ENCODE results near the gene ANKRD39.

Gene ANKRD39

DNA sequence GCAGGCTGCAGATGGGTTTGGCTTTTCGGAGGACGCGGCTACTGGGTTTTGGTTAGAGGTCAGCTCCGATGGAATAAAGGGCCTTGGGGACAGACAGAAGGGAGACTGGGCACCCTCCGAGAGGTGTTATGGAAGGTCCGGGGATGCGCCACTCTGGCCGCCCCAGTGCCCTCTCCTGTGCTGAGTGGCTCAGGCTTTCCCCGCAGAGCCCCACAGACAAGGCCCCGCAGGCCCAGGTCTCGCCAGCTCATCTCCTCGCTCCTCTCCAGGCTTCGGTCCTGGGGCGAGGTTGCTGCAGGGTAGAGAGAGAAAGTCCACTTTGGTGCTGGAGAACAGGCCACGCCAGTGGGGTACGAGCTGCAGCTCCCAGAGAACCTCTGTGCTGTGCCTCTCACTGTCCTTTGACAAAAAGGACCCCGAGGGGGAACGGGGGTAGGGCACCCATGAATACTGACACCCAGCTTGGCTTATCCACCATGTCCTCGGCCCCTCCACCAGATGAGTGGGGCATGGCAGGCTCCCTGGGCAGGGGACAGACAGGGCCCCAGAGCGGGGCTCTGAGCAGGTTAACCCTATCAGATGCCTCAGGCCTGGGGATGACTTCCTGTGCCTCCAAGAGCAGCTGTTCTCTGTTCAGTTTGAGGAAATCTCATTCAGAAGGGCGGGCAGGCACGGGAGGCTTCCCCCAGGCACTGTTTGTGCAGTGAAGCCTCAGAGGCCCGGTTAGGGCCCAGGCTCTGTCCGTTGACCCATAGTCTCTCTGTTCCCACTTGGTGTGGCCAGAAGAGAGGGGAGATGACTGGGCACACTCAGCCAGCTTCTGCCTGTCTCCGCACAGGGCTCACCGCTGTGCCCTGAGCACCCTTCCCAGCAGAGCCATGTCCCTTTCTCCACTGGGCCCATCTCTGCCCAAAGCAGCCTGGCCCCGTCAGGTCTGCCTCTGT, 57.5 kb downstream of the ANKRD39 start:
- peak overlapping the region; percentile 45 for H4K8ac ChIP-seq (ENCODE audit: low read length)
- no peak overlapping the region for H2BK15ac ChIP-seq (ENCODE audit: low read depth, poor library complexity, severe bottlenecking)
- peaks cover 7% of the 10 kb centered on the region for H3K4me1 ChIP-seq (ENCODE audit: control insufficient read depth, insufficient read depth, low read depth, low read length)
- no peak overlapping the region for H3K9ac ChIP-seq (ENCODE audit: low read length)
- H3K14ac ChIP-seq (ENCODE audit: low read length in 2 of 2) = peak overlapping the region in 1 of 2 experiments; percentile 45
- no peak overlapping the region for H2BK120ac ChIP-seq (ENCODE audit: low read depth, low read length)
- no peak overlapping the region for H3K27ac ChIP-seq (ENCODE audit: low read length, poor library complexity, severe bottlenecking)
- H3K4me3 ChIP-seq (ENCODE audit: insufficient read depth in 1 of 2, low read depth in 1 of 2, low read length in 2 of 2) = no peak overlapping the region
- H3K18ac ChIP-seq (ENCODE audit: low read depth in 1 of 2, low read length in 2 of 2) = no peak overlapping the region
- no peak overlapping the region for H3K4me2 ChIP-seq (ENCODE audit: low read length, poor library complexity, severe bottlenecking)
- no peaks in the 10 kb centered on the region for H3K27me3 ChIP-seq (ENCODE audit: control insufficient read depth in 1 of 2, insufficient read depth in 1 of 2, low read length in 2 of 2)
- H2BK12ac ChIP-seq (ENCODE audit: low read length in 2 of 2) = no peak overlapping the region
- H3K4ac ChIP-seq (ENCODE audit: low read depth in 1 of 2, low read length in 2 of 2) = no peak overlapping the region
- no peak overlapping the region for H2AK5ac ChIP-seq (ENCODE audit: low read length, severe bottlenecking)
- H3K23ac ChIP-seq (ENCODE audit: low read length in 2 of 2) = no peak overlapping the region
- no peak for DNase-seq
- peaks cover 4% of the 10 kb centered on the region for H3K79me1 ChIP-seq (replicated peaks; ENCODE audit: low read length, poor library complexity, severe bottlenecking)
- H2BK5ac ChIP-seq (ENCODE audit: low read depth, low read length, poor library complexity, severe bottlenecking) = no peak overlapping the region
- no peaks in the 10 kb centered on the region for H3K9me3 ChIP-seq (ENCODE audit: control insufficient read depth, low read length)
- H2AFZ ChIP-seq (ENCODE audit: low read depth, low read length) = no peak overlapping the region
- H4K91ac ChIP-seq (ENCODE audit: low read length) = peak overlapping the region; percentile 43
- 94% methylated on average over 27 of the region's 27 CpGs for WGBS
- peaks cover 13 to 42% of the 10 kb centered on the region in 2 experiments for H3K36me3 ChIP-seq (ENCODE audit: control insufficient read depth in 1 of 2, insufficient read depth in 2 of 2, low read depth in 1 of 2, low read length in 2 of 2)

DNA sequence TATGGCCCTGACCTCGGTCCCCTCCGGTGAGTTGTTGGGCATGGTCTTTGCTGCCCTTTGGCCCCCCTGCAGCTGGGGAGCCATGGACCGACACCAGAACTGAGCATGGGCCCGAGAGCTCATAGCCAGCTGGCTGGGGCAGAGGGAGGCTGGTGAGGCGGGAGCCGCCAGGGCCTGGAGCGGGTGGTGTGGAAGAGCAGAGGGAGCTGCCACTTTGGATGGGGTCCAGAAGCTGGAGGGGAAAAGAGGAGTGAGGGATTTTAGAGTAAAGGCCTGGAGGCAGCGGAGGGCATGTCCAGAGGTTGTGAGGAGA, 58.2 kb downstream of the ANKRD39 start:
- 96% methylated on average over 8 of the region's 8 CpGs for WGBS
- H3K4me1 ChIP-seq (ENCODE audit: control insufficient read depth, insufficient read depth, low read depth, low read length) = peaks cover 7% of the 10 kb centered on the region
- H2BK120ac ChIP-seq (ENCODE audit: low read depth, low read length) = no peak overlapping the region
- no peaks in the 10 kb centered on the region for H3K9me3 ChIP-seq (ENCODE audit: control insufficient read depth, low read length)
- peaks cover 7% of the 10 kb centered on the region for H3K79me1 ChIP-seq (replicated peaks; ENCODE audit: low read length, poor library complexity, severe bottlenecking)
- H3K36me3 ChIP-seq (ENCODE audit: control insufficient read depth in 1 of 2, insufficient read depth in 2 of 2, low read depth in 1 of 2, low read length in 2 of 2) = peaks cover 13 to 42% of the 10 kb centered on the region in 2 experiments
- DNase-seq = no peak
- no peak overlapping the region for H3K4me3 ChIP-seq (ENCODE audit: insufficient read depth in 1 of 2, low read depth in 1 of 2, low read length in 2 of 2)
- no peak overlapping the region for H2BK5ac ChIP-seq (ENCODE audit: low read depth, low read length, poor library complexity, severe bottlenecking)
- no peak overlapping the region for H2AK5ac ChIP-seq (ENCODE audit: low read length, severe bottlenecking)
- H3K4ac ChIP-seq (ENCODE audit: low read depth in 1 of 2, low read length in 2 of 2) = no peak overlapping the region
- H2AFZ ChIP-seq (ENCODE audit: low read depth, low read length) = no peak overlapping the region
- H3K9ac ChIP-seq (ENCODE audit: low read length) = no peak overlapping the region
- no peaks in the 10 kb centered on the region for H3K27me3 ChIP-seq (ENCODE audit: control insufficient read depth in 1 of 2, insufficient read depth in 1 of 2, low read length in 2 of 2)
- H3K18ac ChIP-seq (ENCODE audit: low read depth in 1 of 2, low read length in 2 of 2) = no peak overlapping the region
- no peak overlapping the region for H2BK12ac ChIP-seq (ENCODE audit: low read length in 2 of 2)
- H3K27ac ChIP-seq (ENCODE audit: low read length, poor library complexity, severe bottlenecking) = no peak overlapping the region
- H4K8ac ChIP-seq (ENCODE audit: low read length) = no peak overlapping the region
- no peak overlapping the region for H2BK15ac ChIP-seq (ENCODE audit: low read depth, poor library complexity, severe bottlenecking)
- no peak overlapping the region for H4K91ac ChIP-seq (ENCODE audit: low read length)
- H3K23ac ChIP-seq (ENCODE audit: low read length in 2 of 2) = no peak overlapping the region
- H3K14ac ChIP-seq (ENCODE audit: low read length in 2 of 2) = no peak overlapping the region
- H3K4me2 ChIP-seq (ENCODE audit: low read length, poor library complexity, severe bottlenecking) = no peak overlapping the region

DNA sequence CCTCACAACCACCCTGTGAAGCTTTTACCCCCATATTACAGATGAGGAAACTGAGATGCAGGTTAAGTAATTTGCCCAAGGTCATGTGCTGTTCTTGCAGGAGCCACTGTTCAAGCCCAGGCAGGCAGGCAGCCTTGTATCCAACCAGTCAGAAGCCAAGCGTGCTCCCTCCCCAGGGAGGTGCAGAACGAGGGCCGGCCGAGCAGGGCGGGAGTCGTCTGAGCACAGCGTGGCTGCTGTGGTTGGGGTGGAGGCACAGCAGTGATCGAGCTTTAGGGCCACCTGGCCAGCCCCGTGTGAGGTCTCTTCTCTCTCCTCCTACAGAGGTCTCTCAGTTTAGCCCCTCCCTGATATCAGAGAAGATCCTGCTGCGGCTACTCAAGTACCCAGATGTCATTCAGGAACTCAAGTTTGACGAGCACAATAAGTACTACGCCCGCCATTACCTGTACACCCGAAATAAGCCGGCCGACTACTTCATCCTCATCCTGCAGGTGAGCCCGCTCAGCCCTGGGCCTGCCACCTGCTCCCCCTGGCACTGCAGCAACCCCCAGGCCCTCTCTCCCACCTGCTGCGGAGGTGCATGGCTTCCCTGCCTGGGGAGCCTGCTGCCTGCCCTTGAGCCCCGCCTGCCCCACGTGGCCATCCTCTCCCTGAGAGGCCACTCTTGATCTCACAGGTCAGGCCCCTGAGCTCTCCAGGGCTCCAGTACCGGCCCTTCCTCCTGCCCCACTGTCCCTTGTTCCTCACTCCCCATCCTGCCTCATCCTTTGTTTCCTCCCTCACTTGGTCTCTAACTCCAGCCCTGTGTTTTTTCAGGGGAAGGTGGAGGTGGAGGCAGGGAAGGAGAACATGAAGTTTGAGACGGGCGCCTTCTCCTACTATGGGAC, 58.8 kb downstream of the ANKRD39 start:
- Histone ChIP-seq H2AK5ac (ENCODE audit: low read length, severe bottlenecking) (no peak overlapping the region), H3K4me1 (ENCODE audit: control insufficient read depth, insufficient read depth, low read depth, low read length) (peaks cover 7% of the 10 kb centered on the region), H3K27me3 (ENCODE audit: control insufficient read depth in 1 of 2, insufficient read depth in 1 of 2, low read length in 2 of 2) (no peaks in the 10 kb centered on the region), H2BK12ac (ENCODE audit: low read length in 2 of 2) (no peak overlapping the region), H3K23ac (ENCODE audit: low read length in 2 of 2) (no peak overlapping the region), H2BK120ac (ENCODE audit: low read depth, low read length) (no peak overlapping the region), H3K4me2 (ENCODE audit: low read length, poor library complexity, severe bottlenecking) (no peak overlapping the region), H3K9ac (ENCODE audit: low read length) (no peak overlapping the region), H3K79me1 (replicated peaks; ENCODE audit: low read length, poor library complexity, severe bottlenecking) (peaks cover 7% of the 10 kb centered on the region), H3K4me3 (ENCODE audit: insufficient read depth in 1 of 2, low read depth in 1 of 2, low read length in 2 of 2) (no peak overlapping the region), H3K4ac (ENCODE audit: low read depth in 1 of 2, low read length in 2 of 2) (no peak overlapping the region), H3K9me3 (ENCODE audit: control insufficient read depth, low read length) (no peaks in the 10 kb centered on the region), H3K14ac (ENCODE audit: low read length in 2 of 2) (no peak overlapping the region), H4K91ac (ENCODE audit: low read length) (no peak overlapping the region), H2BK5ac (ENCODE audit: low read depth, low read length, poor library complexity, severe bottlenecking) (no peak overlapping the region), H3K27ac (ENCODE audit: low read length, poor library complexity, severe bottlenecking) (no peak overlapping the region), H3K36me3 (ENCODE audit: control insufficient read depth in 1 of 2, insufficient read depth in 2 of 2, low read depth in 1 of 2, low read length in 2 of 2) (peaks cover 13 to 42% of the 10 kb centered on the region in 2 experiments), H2BK15ac (ENCODE audit: low read depth, poor library complexity, severe bottlenecking) (no peak overlapping the region), H2AFZ (ENCODE audit: low read depth, low read length) (no peak overlapping the region), H4K8ac (ENCODE audit: low read length) (no peak overlapping the region), H3K18ac (ENCODE audit: low read depth in 1 of 2, low read length in 2 of 2) (no peak overlapping the region)
- no peak for DNase-seq
- WGBS = 96% methylated on average over 22 of the region's 23 CpGs
